Measurements from ENCODE around the gene PTPRQ.
A peak's percentile ranks its signal among the peaks of the same experiment; 100 is the strongest.

Gene PTPRQ, protein sequence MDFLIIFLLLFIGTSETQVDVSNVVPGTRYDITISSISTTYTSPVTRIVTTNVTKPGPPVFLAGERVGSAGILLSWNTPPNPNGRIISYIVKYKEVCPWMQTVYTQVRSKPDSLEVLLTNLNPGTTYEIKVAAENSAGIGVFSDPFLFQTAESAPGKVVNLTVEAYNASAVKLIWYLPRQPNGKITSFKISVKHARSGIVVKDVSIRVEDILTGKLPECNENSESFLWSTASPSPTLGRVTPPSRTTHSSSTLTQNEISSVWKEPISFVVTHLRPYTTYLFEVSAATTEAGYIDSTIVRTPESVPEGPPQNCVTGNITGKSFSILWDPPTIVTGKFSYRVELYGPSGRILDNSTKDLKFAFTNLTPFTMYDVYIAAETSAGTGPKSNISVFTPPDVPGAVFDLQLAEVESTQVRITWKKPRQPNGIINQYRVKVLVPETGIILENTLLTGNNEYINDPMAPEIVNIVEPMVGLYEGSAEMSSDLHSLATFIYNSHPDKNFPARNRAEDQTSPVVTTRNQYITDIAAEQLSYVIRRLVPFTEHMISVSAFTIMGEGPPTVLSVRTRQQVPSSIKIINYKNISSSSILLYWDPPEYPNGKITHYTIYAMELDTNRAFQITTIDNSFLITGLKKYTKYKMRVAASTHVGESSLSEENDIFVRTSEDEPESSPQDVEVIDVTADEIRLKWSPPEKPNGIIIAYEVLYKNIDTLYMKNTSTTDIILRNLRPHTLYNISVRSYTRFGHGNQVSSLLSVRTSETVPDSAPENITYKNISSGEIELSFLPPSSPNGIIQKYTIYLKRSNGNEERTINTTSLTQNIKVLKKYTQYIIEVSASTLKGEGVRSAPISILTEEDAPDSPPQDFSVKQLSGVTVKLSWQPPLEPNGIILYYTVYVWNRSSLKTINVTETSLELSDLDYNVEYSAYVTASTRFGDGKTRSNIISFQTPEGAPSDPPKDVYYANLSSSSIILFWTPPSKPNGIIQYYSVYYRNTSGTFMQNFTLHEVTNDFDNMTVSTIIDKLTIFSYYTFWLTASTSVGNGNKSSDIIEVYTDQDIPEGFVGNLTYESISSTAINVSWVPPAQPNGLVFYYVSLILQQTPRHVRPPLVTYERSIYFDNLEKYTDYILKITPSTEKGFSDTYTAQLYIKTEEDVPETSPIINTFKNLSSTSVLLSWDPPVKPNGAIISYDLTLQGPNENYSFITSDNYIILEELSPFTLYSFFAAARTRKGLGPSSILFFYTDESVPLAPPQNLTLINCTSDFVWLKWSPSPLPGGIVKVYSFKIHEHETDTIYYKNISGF (N-terminal part only)

DNA sequence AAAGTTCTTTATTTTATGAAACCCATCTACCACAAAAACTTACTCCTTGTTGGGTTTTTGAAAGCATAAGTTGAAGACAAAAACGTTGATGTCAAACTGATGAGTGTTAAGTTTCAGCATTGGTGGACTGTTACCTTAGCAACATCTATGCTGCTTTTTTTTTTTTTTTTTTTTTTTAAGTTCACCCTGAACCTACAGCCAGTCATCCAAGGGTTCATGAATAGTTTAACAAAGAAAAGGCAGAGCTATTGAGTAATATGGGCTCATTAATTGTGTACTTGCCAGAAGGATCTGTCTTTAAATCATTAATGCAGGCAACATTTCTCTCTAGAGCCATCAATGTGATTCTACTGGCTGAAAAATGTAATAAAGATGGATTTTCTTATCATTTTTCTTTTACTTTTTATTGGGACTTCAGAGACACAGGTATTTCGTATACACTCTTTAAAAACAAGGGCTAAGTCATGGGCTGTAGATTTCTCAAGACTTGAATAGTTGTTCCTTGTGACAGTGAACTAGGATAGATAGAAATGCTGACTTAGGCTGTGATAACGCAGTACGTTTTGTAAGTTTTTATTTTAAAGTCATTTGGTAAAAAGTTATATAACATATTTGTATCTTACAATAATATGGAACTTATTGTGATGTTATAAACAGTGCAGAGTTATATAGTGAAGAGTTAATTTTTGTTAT lies at the start of gene PTPRQ:
Gene PTPRQ, plus strand, starts transcription at position 262 of the 693 bp plus-strand sequence. Its CDS starts 111 bp downstream, at position 373.
- no peak for DNase-seq
- intact Hi-C loops (cut with DNase I), result no loop called here

DNA sequence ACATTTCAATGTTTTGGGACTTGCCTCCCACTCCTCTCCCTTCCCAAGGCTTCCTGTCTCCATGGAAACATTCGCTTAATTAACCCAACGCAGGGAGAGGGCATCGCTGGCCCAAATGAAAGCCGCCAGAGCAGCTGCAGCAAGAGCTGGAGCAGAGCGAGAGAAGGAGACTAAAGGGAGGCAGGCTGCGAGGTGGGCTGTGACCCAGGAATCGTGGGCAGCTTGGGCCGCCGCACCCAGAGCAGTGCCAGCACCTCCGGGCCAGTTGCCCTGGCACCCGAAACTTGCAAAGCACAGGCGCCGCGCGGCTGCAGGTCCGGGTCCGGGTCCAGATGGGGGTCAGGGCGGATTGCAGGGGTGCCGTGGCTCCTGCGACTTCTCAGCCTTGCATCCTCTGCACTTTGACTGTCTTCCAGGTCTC lies 43.5 kb upstream of the PTPRQ start:
- DNase-seq, result peak; percentile 4 to 74 (median 43)

DNA sequence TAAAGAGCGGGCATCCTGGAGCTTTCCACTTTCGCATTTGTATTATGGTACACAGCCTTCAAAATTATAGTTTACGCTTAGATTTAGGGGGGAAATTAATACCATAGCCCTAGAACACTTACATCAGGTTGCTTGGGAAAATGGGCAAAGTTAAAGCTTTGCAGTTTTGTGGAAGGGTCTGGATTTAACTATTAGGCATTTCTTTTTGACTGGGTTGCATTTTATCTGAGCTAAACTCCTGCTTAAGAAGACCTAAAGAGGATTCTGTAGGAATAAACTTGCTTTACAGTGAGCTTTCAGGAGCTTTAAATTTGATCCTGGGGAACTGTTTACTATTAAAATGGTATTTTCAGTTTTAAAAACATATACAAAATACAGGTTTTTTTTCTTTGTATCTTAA lies 42.8 kb upstream of the PTPRQ start:
- intact Hi-C loops (cut with DNase I), result no loop called here
- DNase-seq, result no peak

More for the DNA sequence above, 43.5 kb upstream of the PTPRQ start:
- intact Hi-C loops (cut with DNase I), result no loop called here

DNA sequence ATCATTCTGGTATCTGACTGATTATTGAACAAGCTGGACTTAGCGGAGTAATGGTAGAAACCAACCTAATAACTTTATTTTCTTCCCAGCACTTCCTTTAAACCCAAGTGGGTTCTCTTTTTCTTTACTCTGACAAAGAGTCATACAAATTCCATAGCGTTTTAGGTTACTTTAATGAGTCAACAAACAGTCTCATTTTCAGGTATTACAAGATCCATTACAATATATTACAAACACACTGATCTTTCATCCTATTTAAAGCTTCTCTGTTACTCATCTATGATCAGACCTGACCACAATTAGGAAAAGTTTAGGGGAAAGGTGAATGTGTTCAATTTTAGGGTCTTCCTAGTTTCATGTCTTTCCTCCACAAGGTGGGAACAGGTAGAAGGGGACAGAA lies 39.4 kb upstream of the PTPRQ start:
- DNase-seq, result no peak

DNA sequence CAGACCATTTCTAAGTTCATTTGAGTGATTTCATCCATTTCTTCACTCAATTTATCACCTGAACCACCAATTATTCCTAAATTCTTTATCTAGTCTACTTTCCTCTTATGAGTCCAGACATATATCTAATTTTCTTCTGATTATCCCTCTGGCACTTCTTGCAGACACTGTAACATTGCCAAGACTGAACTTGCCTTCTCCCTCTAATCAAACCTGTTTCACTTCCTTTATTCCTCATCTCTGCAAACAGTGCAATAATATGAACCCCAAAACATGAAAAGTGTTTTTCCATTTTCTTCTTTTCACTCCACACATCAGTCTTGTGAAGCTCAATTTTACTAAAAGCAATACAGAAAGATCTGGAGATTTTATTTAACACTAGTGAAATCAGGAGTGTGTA lies 37.8 kb upstream of the PTPRQ start:
- DNase-seq, result no peak
- intact Hi-C loops (cut with DNase I), result no loop called here

More for the DNA sequence above, 39.4 kb upstream of the PTPRQ start:
- intact Hi-C loops (cut with DNase I), result no loop called here

DNA sequence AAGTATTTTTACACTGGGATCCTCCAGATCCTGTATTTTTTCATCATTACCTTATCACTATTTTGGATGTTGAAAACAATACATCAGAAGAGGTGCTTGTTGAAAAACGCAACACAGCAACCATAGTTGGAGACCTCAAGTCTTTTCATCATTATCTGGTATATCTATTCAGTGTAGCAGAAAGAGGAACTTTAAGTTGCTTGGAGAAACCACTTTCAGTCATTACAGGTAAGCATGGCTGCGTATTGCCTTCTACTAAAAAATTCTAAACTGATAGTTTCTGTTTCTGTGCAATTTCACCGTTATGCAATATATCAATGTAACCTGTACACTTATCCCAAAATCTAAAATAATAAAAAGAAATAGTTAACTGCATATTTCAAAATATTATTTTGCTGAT lies 32.2 kb upstream of the PTPRQ start:
- no peak for DNase-seq
- intact Hi-C loops (cut with DNase I), result no loop called here

DNA sequence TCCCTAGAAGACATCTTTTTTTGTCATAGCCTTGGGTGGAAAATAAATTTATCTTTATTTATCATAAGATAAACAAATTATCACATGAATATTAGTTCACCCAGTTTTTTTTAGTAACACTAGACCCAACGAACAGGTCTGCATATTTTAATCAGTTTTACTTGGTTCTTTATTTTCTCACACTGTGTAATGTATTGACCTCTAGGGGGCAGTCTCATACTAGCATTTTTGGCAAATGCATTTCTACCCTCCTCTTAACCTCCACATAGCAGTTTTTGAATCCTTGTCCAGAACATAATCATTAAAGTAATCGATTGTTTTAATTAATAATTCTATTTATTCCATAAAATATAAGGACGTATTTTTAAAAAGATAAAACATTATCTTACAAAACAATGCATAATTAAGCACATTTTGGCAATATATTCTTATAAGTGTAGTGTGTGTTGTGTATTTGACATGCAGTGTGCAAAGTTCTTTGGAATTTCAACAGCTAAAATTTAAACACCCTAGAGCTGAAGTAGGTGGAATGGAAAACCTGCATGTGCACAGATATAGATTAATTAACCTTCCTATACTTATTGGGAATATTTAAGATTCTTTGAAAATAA lies 31.6 kb upstream of the PTPRQ start:
- intact Hi-C loops (cut with DNase I), result no loop called here
- DNase-seq, result peak in 9 of 42 donors; percentile 2 to 54 (median 22)

DNA sequence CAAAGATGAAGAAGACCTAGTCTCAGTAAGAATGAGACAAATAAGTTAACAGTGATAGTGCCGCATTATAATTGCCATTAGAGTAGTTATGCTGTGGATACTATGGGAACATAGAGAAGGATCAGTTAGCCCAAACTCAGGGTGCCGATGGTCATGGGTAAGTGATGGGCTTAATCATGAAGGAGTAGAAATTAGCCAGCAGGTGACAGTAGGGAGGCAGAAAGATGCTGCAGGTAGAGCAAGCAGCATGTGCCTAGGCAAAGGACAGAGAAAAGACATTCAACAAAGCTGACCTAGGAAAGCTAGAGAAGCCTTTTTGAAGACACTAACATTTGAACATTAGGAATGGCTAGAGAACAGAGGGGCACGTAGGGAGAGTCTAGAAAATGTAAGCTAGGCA lies 30.6 kb upstream of the PTPRQ start:
- no peak for DNase-seq
- intact Hi-C loops (cut with DNase I), result no loop called here

DNA sequence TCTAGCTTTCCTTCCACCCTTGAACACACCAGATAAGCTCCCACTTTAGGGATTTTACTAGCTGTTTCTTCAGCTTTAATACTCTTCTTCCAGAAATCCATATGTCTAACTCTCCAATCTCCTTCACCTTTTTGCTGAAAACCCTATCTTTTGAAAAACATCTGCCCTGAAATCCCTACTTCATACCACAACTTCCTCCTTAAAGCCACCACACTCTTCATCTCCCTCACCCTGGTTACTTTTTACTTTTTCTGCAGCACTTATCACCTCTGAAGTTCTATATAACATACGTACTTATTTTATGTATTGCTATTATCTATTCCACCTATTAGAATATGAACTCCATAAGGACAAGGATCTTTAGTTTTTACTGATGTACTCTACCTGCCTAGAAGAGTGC lies 28.6 kb upstream of the PTPRQ start:
- no peak for DNase-seq
- intact Hi-C loops (cut with DNase I), result no loop called here

DNA sequence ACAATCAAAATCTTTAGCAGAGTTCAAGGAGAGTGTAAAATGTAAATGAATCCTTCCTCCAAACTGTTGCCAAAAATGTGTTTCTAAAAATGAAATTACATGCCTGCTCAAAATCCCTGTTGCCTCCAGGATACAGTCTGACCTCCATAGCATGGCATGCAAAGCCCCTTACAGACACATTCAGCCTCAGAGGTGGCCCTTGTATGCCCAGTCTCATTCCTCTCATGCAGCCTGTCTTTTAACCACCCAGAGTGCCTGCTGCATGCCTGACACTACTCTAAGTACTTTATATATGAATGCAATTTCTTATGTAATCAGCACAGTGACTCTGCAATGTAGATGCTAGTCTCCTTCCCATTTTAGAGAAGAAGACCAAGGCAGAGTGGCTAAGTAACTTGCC lies 24.4 kb upstream of the PTPRQ start:
- intact Hi-C loops (cut with DNase I), result no loop called here
- peak in 17 of 42 donors; percentile 6 to 48 (median 18) for DNase-seq

DNA sequence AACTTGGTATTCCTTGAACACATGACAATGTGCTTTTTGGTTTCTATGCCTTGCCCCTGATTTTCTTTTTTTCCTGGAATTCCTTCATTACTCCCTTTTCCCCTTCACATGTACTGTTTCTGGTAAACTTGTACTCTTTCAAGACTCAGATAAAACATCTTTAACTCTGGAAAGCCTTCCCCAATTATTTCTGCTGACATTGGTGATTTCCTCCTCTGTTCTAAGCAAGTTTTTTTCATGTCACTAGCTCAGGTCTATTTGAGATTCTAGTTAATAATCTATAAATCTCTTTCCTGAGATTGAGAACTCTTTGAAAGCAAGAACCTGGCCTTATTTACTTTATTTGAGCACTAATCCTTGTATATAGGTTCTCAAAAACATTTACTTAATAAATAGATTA lies 24.0 kb upstream of the PTPRQ start:
- intact Hi-C loops (cut with DNase I), result no loop called here
- DNase-seq, result no peak

DNA sequence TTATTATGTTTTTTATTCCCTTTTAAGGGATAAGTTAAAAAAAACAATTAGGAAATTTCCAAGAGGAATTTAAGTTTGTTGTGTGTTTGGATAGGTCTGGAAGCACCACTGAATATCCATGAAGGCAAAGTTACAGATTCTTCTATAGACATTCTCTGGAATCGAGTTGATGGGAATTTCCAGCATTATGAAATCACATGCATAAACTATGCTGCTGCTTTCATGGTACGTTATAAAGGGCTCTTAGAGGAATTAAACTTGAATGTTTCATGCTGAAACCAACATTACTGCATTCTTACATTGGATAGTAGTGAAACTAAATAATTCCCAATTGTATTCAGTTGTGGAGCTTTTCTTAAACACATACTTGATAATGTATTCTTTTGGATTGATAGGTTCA lies 21.5 kb upstream of the PTPRQ start:
- no peak for DNase-seq
- intact Hi-C loops (cut with DNase I), result no loop called here

DNA sequence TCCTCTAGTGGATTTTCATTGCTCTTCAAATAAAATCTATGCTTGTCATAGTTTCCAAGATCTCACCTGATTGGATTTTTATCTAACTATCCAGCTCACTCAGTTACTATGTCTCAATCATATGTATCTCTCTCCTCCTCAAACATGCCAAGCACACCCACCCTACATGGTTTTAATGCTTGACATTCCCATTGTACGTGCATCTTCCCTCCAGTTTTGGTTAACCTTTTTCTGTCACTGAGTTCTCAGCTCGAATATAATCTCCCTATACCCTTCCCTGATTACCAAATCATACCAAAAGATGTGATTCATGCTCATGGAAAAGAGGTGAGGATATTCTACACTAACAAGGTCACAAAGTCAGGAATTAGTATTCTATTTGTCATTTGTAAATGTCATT lies 12.0 kb upstream of the PTPRQ start:
- intact Hi-C loops (cut with DNase I), result no loop called here
- DNase-seq, result no peak

DNA sequence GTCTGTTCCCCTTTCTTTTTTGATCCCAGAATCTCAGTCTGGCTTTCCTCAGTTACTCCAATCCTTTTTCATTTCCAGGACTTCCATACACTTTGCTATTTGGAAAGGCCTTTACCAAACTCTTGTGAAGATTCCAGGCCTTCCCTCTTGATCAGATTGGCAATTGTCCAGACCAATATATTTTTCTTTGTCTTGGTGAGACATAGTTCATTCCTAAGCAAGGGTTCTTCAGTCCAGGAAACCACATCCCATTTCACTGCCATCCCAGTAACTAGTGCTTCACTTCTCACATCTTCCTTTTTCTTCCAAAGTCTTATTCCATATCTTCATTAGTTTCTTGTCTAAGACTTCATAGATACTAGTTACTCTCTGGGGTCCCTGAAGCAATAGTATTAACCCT lies 2.1 kb upstream of the PTPRQ start:
- DNase-seq, result no peak
- intact Hi-C loops (cut with DNase I), result no loop called here

DNA sequence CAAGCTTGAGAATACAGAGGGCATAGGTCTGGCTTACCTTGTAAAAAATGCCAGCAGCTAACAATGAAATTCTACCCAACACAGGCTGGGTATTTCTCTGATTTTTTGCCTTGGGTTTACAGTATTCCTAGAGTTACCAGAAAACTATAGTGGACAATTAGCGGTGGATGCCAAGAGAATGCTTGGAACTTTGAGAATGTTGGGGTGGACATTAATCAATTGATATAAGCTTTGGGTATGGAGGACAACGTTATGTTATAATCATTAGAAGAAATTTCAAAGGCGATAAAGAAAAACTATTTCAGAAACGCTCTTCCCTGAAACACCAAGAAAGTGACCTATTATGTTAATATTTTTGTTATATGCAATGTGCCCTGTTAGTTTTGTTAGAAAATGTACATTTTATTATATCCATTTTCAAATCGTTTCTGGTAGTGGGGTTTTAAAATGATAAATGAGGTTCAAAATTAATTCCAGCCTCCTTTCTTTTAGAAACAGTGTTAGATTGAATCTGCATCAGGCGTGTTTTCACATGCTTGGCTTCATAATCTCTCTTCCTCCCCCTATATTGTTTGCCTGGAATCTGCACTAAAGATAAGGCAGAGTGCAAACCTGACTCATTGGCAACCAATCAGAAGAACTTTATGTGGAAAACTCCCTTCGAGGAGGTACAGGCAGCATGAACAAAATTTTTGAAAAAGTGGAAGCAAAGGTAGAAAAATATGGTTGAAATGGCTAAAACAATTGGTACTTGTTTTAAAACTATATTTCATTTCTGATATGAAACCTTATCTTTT lies 1.4 kb upstream of the PTPRQ start:
- DNase-seq, result no peak
- intact Hi-C loops (cut with DNase I), result no loop called here

DNA sequence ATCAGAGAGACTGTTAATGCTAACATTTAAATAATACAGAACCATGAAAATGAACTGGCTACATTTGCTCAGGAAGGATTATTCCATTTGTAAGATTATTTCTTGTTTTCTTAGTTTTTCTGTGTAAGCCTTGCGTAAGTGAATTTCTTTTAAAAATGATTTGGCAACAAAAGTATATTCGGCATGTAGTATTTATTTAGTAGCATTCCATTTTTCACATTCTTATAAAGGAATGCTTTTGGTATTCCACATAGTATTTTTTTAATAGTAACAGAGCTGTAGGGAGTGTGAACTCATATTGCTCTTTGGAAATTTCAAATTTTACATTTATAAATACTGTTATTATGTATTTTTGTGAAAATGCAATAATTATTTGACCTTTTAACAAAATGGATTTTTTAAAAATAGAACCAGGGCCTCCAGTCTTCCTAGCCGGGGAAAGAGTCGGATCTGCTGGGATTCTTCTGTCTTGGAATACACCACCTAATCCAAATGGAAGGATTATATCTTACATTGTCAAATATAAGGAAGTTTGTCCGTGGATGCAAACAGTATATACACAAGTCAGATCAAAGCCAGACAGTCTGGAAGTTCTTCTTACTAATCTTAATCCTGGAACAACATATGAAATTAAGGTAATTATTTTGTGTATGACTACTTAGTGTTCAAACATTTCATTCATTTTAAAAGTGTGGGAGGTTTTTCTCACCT lies 1.2 kb downstream of the PTPRQ start:
- DNase-seq, result peak in 1 of 42 donors; percentile 5

DNA sequence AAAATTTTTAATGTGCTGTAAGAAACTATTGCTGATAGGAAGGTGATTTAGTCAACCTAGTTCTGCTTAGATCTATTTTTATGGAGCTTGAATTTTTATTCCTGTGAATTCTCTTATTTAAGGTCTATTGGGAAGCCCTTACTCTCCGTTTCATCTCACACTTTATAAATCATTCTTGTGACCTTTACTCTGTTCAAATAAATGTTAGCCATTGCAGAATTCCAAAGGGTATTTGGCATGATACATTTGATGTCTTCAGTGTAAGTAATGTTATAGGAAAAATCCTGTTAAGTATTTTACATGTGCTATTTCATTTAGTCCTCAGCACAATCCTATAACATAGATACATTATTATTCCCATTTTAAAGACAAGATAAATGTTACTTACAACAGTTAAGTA lies 12.5 kb downstream of the PTPRQ start:
- intact Hi-C loops (cut with DNase I), result no loop called here

More for the DNA sequence above, 1.2 kb downstream of the PTPRQ start:
- intact Hi-C loops (cut with DNase I), result no loop called here

More for the DNA sequence above, 12.5 kb downstream of the PTPRQ start:
- DNase-seq, result no peak

Data from head of caudate nucleus (tissue), 42 donors.